Measurements from ENCODE around the gene KIRREL1. TPM values are rescaled to one million over a fixed set of nuclear protein-coding genes. Genes with fewer than 3 reads are reported as not detected.

The KIRREL1 gene
- total and polyA plus RNA-seq, 2 of the 8 experiments (the other 6 are each of a cell fraction or from before 2014, with no cell fraction given): 14.2 to 39.0 TPM

DNA sequence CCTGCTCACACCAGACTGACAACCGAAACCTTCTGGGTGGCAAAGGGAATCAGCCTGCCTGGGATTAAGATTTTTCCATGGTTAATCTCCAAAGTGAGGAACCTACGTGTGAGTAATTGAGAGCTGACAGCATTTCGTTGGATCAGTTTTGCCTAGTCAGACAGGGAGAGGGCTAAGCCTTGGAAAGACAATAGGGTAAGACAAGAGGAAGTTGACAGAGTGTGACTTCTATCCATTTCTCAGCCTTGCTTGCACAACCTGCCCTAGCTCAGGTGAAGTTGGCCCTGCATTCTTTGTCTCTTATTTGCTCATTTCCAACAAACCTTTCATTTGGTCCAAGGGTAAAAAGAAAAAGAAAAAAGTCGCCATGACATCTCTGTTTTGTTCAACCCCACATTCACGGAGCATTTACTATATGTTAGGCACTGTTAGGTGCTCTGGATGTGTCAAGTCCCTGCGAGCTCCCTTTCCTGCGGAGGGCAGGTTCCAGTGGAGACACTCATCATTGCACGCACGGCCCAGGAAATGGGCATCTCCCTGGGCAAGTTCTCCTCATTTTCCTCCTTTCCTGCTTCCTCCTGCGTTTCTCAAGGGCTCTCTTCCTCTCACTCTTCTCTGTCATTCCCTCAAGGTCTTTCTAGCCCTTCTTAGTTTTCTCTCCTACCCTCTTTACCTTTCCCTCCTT lies 23.3 kb downstream of the KIRREL1 start:
- Histone ChIP-seq H3K4ac (replicated peaks; ENCODE audit: insufficient read length, low read depth, low read length) (no peak overlapping the region), H3K27me3 (replicated peaks in 1 of 4; ENCODE audit: control insufficient read depth in 3 of 4, extremely low read depth in 1 of 4, insufficient read depth in 3 of 4, low read length in 3 of 4) (no peaks in the 10 kb centered on the region), H2BK12ac (ENCODE audit: low read depth, low read length) (peak overlapping the region; percentile 52; the same call in 1 of the 2 replicates), H2BK20ac (ENCODE audit: low read length) (peak overlapping the region; percentile 82; the same call in 1 of the 2 replicates), H3K4me1 (replicated peaks in 1 of 4; ENCODE audit: control insufficient read depth in 3 of 4, insufficient read depth in 4 of 4, low read length in 3 of 4) (peaks cover 14 to 42% (median 28%) of the 10 kb centered on the region in 4 experiments), H4K5ac (ENCODE audit: insufficient read length, low read depth, low read length) (no peak overlapping the region), H4K91ac (replicated peaks; ENCODE audit: insufficient read length, low read length) (peak overlapping the region; percentile 50), H2BK5ac (ENCODE audit: low read depth, low read length) (peak overlapping the region; percentile 91), H2AK5ac (ENCODE audit: low read depth, low read length) (peak overlapping the region; percentile 18; the same call in 1 of the 2 replicates), H3K79me1 (ENCODE audit: low read depth, low read length) (peaks cover 13% of the 10 kb centered on the region; the same call in 1 of the 2 replicates), H3K23me2 (ENCODE audit: low read depth, low read length) (no peaks in the 10 kb centered on the region; the same call in none of the 2 replicates), H3K36me3 (ENCODE audit: control insufficient read depth in 2 of 4, insufficient read depth in 4 of 4, low read length in 3 of 4) (no peaks in the 10 kb centered on the region), H3K23ac (ENCODE audit: insufficient read length) (no peak overlapping the region), H3K14ac (ENCODE audit: insufficient read length) (no peak overlapping the region), H2BK15ac (ENCODE audit: low read length) (0 out of 2 replicates have a peak overlapping the region, but pooled peaks have one; percentile 53), H2AFZ (ENCODE audit: low read length) (no peak overlapping the region), H3K4me2 (ENCODE audit: insufficient read depth in 1 of 2, low read depth in 2 of 2, low read length in 2 of 2) (peak overlapping the region in 1 of 2 experiments; percentile 56; a peak in 2 of 4 replicates), H2BK120ac (replicated peaks; ENCODE audit: low read depth, low read length) (no peak overlapping the region), H3K9me3 (ENCODE audit: insufficient read depth in 2 of 2, low read depth in 1 of 2, low read length in 1 of 2) (no peaks in the 10 kb centered on the region), H3K4me3 (ENCODE audit: extremely low read depth in 1 of 4, insufficient read depth in 2 of 4, low read depth in 3 of 4, low read length in 4 of 4) (no peak overlapping the region), H3K79me2 (ENCODE audit: control insufficient read depth in 1 of 2, insufficient read depth in 2 of 2, low read length in 2 of 2) (peaks cover 6 to 69% of the 10 kb centered on the region in 2 experiments), H3K56ac (replicated peaks; ENCODE audit: insufficient read length, low read depth, low read length) (no peak overlapping the region), H3K27ac (ENCODE audit: low read depth, low read length) (peak overlapping the region; percentile 30; the same call in 1 of the 2 replicates), H4K8ac (ENCODE audit: extremely low read depth, insufficient read depth, low read length) (no peak overlapping the region), H4K20me1 (replicated peaks in 1 of 2; ENCODE audit: control insufficient read depth in 1 of 2, insufficient read depth in 2 of 2, low read length in 2 of 2) (no peaks in the 10 kb centered on the region), H3K9ac (replicated peaks in 1 of 4; ENCODE audit: extremely low read depth in 1 of 4, low read depth in 3 of 4, low read length in 3 of 4) (0 out of 7 replicates have a peak overlapping the region, but pooled peaks of 1 of the 4 experiments have one; percentile 37), H3K18ac (ENCODE audit: extremely low read depth, low read length) (peak overlapping the region; percentile 4; the same call in 1 of the 2 replicates)
- CTCF ChIA-PET (ENCODE audit: partially characterized antibody): interaction anchor here (1.2 to 50.0 kb wide), 6 partner anchors 9 to 107 kb away, joined by 3 to 1615 read pairs (median 8); partner anchors contain the start of gene KIRREL1
- DNase-seq (ENCODE audit: low read depth in 1 of 2, low spot score in 2 of 2) (no peak), FAIRE-seq (peak; percentile 19)
- 61% methylated on average over 10 of the region's 10 CpGs; no CpG with 5 or more reads in 1 of the 2 experiments for WGBS, 2 experiments (ENCODE audit: extremely low coverage in 1 of 2, insufficient coverage in 1 of 2, insufficient read length in 1 of 2, insufficient replicate concordance in 2 of 2, low coverage in 1 of 2, low lambda C conversion rate in 2 of 2, missing lambda C conversion rate in 1 of 2)
- no peak for TF ChIP-seq NANOG (IDR thresholded peaks at IDR 0.05; ENCODE audit: insufficient read depth, low read depth, low read length, poor library complexity, severe bottlenecking)
- no peak for TF ChIP-seq RBBP5 (IDR thresholded peaks at IDR 0.05; ENCODE audit: borderline replicate concordance, low read depth, low read length)
- no peak for TF ChIP-seq EZH2 (IDR thresholded peaks at IDR 0.05; ENCODE audit: low read depth, low read length, severe bottlenecking)
- TF ChIP-seq KDM5A (IDR thresholded peaks at IDR 0.05; ENCODE audit: low read length): no peak
- TF ChIP-seq TAF1 (IDR thresholded peaks at IDR 0.05; ENCODE audit: low read depth, low read length): no peak
- POLR2A ChIA-PET (ENCODE audit: partially characterized antibody): interaction anchor here (0.8 to 1.6 kb wide), 5 partner anchors 10 to 24 kb away, joined by 3 to 6 read pairs (median 4); partner anchors contain the start of gene KIRREL1
